Middle frontal gyrus (tissue), 1 donor: ENCODE data around the gene PLCB1.

ENCODE experiments used
- DNase-seq: peaks from one replicate; pipeline ENCODE4 v3.0.0-alpha.2; 2015; ENCODE audit warnings: low spot score; ENCODE audit errors: extremely low spot score

PLCB1 gene

GRCh38 chr20:8400486-8400885 is 268.4 kb downstream of the PLCB1 start:
- DNase-seq: no peak

- no peak for DNase-seq
Observed at GRCh38 chr20:8401556-8401955, 269.5 kb downstream of the PLCB1 start.

- no peak for DNase-seq
Observed at GRCh38 chr20:8402798-8403197, 270.7 kb downstream of the PLCB1 start.

- DNase-seq: no peak
Observed at GRCh38 chr20:8404912-8405635, 273.0 kb downstream of the PLCB1 start.

- no peak for DNase-seq
Observed at GRCh38 chr20:8406391-8406790, 274.3 kb downstream of the PLCB1 start.

GRCh38 chr20:8408587-8409307 is 276.7 kb downstream of the PLCB1 start:
- DNase-seq: no peak

GRCh38 chr20:8413691-8414090 is 281.6 kb downstream of the PLCB1 start:
- DNase-seq: no peak

GRCh38 chr20:8414586-8415274 is 282.7 kb downstream of the PLCB1 start:
- no peak for DNase-seq

- no peak for DNase-seq
Observed at GRCh38 chr20:8421981-8422380, 289.9 kb downstream of the PLCB1 start.

- DNase-seq: no peak
Observed at GRCh38 chr20:8423482-8423881, 291.4 kb downstream of the PLCB1 start.

- DNase-seq: no peak
Observed at GRCh38 chr20:8424010-8424409, 291.9 kb downstream of the PLCB1 start.

- DNase-seq: no peak
Observed at GRCh38 chr20:8425016-8425415, 292.9 kb downstream of the PLCB1 start.

GRCh38 chr20:8425802-8426201 is 293.7 kb downstream of the PLCB1 start:
- no peak for DNase-seq

- no peak for DNase-seq
Observed at GRCh38 chr20:8427419-8428040, 295.5 kb downstream of the PLCB1 start.

- DNase-seq: no peak
Observed at GRCh38 chr20:8428988-8429387, 296.9 kb downstream of the PLCB1 start.

- no peak for DNase-seq
Observed at GRCh38 chr20:8431538-8432434, 299.7 kb downstream of the PLCB1 start.

GRCh38 chr20:8432435-8433148 is 300.5 kb downstream of the PLCB1 start:
- no peak for DNase-seq

- DNase-seq: no peak
Observed at GRCh38 chr20:8433291-8433690, 301.2 kb downstream of the PLCB1 start.

- DNase-seq: no peak
Observed at GRCh38 chr20:8434326-8434876, 302.3 kb downstream of the PLCB1 start.
